Limb (tissue), 2 donors: ENCODE measurements around the gene RHPN2.
"Not testable (repeated sequence)": the region's sequence is repeated elsewhere in the genome, so short reads cannot be mapped to it uniquely, and the experiment has no call there.

Experiments used
- DNase-seq, 2 donors: peaks; one replicate each; pipeline ENCODE4 v3.0.0-alpha.2; 2016; ENCODE audit errors: extremely low spot score in 2 of 2

Gene RHPN2

DNA sequence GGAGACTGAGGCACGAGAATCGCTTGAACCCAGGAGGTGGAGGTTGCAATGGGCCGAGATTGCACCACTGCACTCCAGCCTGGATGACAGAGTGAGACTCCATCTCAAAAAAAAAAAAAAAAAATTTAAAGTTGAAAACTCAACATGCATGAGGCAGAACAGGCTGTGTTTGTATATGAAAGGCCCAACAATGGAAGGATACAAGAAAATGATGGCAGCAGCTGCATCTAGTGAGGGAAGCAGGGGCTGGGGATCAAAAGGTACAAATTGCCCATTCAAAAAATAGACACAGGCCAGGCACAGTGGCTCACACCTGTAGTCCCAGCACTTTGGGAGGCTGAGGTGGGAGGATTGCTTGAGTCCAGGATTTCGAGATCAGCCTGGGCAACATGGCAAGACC lies 86.9 kb downstream of the RHPN2 start:
- not testable (repeated sequence) for DNase-seq

DNA sequence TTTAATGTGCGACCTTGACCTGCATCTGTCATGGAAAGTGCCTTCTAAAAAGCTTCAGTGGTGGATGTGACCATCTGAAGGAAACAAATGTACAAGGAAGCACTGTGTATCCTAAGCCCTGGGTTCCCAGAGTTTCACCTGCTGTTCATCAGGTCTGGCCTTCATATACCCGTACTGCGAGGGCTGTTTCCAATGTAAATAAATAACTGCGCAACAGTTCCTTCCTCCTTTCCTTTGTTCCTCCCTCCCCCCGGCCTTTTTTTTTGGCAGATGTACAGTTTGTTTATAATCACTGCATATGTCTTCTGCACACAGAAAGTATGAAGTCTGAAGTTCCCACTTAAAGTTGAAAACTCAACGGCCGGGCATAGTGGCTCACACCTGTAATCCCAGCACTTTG lies 87.4 kb downstream of the RHPN2 start:
- DNase-seq = no peak

DNA sequence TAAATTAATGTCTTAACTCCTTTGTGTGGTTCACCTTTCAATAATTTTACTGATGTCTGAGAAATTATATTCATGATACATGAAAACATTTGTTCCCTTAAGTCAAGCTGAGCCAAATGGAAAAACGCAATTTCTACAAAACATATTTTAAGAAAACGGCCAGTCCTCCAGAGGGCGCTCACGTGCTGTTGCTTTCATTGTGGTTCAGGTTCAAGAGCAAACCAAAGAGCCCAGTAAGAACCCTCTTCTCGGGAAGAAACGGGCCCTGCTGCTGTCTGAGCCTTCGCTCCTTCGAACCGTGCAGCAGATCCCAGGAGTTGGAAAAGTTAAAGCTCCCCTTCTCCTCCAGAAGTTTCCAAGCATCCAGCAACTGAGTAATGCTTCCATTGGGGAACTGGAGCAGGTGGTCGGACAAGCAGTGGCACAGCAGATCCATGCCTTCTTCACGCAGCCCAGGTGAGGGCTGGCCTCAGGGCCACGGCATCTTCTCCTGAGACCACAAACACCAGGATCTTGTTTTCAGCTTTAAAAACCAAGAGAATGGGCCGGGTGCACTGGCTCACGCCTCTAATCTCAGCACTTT lies 88.4 kb downstream of the RHPN2 start:
- DNase-seq = peak; percentile 36 to 77

DNA sequence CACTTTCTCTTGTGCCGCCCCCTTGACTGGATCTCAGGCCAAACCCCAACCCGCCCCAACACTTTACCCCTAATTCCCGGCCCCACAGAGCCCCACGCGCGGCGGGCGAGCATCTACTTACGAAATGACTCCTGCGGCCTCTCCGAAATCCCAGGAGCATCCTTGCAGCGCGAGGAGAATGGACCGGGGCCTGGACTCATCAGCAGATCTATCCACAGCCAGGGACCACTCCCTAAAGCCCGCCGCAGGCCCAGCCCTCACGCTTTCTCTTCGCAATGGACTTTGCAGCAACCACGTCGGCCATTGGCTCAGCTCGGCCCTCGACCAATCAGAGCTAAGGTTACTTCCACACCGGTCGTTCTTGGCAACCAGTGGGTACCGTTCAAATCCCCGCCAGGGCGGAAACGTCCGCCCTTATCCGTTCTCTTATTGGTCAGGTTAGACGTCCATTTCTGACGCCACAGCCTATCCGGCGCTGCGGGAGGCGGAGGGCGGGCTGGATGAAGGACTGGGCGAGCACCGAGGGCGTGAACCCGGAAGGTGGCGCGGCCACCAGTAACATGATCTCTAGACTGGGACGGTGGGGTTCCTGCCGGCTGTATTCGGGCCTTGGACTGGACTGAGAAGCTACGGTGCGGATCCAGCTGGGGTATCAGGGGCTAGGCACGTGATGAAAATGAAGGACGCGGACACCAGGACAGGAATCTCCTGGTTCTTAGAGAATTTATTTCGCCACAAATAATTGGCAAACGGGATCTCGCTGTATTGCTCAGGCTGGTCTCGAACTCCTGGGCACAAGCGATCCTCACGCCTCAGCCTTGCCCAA lies 92.8 kb downstream of the RHPN2 start, which contains the start of the genes CEP89 and FAAP24:
TSS of gene CEP89 (minus strand) at position 244 of the 826 bp plus-strand sequence. CDS start at position 160, 84 bp downstream.
TSS of gene FAAP24 (plus strand) at position 528 of the 826 bp plus-strand sequence. CDS start 955 bp downstream, outside the sequence.
- peak; percentile 99 to 100 for DNase-seq

DNA sequence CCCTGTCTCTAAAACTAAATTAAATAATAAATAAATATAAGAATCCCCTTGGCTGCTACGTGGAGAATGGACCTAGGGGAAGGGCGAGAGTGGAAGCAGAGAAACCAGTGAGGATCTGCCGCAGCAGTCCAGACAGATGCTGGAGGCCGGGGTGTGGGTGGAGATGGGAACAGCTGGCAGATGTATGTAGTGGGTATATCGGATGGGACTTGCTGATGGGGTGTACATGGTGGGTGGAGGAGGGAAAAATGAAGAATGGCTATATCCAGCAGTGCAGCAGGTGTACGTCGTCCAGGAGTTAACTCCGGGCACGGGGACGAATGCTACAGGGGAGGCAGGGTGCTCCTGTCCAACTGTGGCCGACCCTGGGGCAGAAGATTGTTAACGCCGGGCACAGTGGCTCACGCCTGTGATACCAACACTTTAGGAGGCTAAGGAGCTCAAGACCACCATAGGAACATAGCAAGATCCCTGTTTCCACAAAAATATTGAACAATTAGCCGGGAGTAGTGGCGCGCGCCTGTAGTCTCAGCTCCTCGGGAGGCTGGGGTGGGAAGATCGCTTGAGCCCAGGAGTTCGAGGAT lies 93.6 kb downstream of the RHPN2 start:
- no peak for DNase-seq

DNA sequence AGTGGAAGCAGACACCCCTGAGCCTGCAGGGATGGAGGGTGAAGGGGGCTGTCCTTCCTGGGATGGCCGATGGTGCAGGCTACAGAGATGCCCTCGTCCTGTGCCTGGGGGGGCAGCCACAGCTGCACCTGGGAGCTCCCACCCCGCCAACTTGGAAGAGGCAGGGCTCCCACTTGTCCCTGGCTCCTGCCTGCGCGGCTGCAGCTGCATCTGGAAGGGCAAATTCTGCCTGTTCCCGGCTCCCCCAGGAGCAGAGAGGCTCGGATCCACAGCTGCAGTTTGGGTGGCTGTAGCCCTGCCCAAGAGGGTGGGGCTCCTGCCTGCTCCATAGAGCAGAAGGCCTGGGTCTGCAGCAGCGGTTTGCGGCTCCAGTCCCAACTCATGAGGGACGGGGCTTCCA lies 95.1 kb downstream of the RHPN2 start:
- no peak for DNase-seq

DNA sequence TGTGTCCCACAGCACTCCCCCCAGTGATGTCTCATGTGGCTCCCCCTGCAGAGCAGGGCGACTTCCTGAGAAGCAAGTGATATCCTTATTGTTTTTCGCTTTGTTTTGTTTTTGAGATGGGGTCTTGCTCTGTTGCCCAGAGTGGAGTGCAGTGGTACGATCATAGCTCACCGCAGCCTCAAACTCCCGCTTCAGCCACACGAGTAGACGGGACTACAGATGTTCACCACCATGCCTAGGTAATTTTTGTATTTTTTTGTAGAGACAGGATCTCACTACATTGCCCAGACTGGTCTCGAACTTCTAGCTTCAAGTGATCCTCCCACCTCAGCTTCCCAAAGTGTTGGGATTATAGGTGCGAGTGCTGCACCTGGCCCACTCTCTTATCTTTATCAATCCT lies 97.9 kb downstream of the RHPN2 start:
- DNase-seq = no peak

DNA sequence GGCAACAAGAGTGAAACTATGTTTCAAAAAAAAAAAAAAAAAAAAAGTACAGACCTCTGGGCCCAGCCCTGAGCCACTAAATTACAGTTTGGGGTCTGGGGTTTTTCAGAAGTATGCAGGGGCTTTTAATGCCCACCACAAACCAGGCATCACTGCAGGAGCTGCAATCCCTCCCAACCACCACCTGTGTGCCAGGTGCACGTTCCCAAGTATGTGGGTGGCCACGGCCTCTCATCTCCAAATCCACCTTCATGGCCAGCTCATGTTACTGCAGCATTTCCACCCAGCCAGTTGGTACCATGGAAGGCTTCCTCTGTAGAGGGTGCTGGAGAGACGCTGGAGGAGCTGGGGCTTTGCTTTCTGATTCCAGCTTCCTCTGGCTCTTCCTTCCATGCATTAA lies 119.4 kb downstream of the RHPN2 start:
- no peak for DNase-seq

DNA sequence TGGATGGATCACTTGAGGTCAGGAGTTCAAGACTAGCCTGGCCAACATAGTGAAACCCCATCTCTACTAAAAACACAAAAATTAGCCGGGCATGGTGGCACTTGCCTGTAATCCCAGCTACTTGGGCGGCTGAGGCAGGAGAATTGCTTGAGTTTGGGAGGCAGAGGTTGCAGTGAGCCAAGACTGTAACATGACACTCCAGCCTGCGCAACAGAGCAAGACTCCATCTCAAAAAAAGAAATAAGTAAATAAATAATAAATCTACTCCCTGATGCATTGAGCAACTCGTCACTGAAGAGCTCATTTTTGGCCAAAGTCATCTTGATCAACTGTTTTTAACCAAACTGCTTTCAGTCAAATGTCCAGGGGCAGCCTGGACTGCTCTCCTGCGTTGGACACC lies 123.4 kb downstream of the RHPN2 start:
- not testable (repeated sequence) for DNase-seq

DNA sequence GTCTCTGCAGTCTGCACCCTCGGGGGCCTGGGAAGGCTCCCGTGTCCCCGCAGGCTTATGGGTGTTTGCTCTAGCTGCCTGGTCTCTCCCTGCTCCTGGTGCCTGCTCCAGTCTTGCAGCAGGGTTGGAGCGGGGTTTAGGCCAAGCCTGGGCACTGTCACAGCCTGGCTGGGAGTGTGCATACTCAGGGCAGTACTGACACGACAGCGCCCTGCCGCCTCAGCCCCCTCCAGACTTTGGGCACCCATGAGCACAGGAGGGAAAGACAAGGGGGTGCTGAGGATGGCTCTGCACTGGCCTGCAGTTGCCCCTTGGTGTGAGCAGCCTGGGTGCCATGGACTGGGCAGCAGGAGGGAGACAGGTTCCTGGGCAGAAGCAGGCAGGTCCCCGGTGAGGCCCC lies 128.6 kb downstream of the RHPN2 start:
- no peak for DNase-seq

DNA sequence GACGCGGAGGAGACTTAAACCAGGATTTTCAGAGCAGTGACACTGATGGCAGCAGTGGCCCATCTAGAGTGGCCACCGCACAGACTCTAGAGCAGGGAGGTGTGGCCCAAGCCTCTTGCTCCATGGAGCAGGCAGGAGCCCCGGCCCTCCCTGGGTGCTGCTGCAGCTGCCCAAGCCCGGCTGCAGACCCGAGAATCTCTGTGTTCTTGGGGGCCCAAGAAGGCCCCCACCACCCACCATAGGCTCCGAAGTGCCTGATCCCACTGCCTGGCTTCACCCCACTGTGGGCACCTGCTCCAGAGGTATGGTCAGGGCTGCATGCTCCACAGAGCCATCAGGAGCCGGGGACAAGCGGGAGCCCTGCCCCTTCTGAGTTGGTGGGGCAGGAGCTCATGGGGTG lies 129.1 kb downstream of the RHPN2 start:
- DNase-seq = no peak

DNA sequence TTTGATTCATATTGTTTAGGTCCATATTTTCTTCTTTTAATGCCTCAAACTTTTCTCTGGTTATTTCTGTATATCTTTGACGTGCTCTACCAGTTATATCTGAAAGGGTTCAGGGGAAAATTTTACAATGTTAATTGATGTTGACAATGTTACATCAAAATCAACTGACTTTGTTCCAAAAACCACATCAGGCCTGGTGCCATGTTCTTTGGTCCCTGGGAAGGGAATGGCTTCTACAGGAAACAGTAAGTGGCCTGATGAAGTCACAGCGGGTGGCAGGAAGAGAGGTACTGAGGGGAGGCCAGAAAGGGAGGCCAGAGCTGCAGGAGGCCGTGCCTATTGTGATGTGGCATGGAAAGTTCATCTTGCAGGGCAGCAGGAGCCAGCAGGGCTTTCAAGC lies 131.1 kb downstream of the RHPN2 start:
- no peak for DNase-seq

DNA sequence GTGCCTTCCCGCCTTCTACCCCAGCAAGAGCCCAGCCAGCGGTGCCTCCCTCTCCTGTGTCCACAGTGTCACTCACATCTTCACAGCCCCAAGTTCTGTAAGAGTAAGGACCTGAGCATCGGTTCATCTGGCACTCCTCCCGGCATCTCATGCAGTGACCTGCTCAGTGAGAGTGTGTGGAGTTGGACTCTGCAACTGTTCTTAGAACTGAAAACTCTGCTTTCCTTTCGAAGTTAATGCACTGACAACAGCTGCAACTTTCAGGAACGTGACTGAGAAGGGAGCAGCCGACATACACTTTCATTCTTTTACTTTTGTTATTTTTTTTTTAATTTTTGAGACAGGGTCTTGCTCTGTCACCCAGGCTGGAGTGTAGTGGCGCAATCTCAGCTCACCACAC lies 134.1 kb downstream of the RHPN2 start:
- no peak for DNase-seq

DNA sequence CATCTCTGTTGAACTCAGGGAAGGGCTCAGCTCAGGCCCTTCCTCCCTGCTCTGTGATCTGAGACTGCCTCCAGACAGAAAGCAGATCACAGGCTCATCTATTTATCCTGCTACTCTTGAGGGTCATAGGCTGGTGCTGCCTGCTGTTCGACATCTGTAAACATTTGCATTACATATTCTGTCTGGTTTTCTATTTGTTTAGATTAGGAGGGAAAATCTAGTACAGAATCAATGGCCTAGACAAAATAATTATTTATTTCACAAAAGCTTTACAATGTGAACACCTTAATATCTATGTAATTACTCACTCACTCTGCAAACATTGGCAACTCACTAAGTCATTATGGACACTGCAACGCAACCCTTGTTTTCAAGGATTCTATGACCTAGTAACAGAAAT lies 135.9 kb downstream of the RHPN2 start:
- DNase-seq = no peak
